ENCODE data around the gene COG4.

Gene COG4

GRCh38 chr16:70526403-70526802, 3.0 kb upstream of the COG4 start:
- no peak for DNase-seq

GRCh38 chr16:70524399-70524825, 1.1 kb upstream of the COG4 start:
- DNase-seq, result peak; percentile 19 to 26

GRCh38 chr16:70523743-70524398, 517 bp upstream of the COG4 start, which contains the start of gene SF3B3:
Gene SF3B3 (plus strand): TSS chr16:70523816. CDS start chr16:70526657, 2,841 bp downstream.
- DNase-seq, result peak; percentile 69 to 74

GRCh38 chr16:70522216-70523075, 908 bp downstream of the COG4 start:
- no peak for DNase-seq

- DNase-seq, result no peak
Observed at GRCh38 chr16:70520612-70521297, 2.6 kb downstream of the COG4 start.

- DNase-seq, result no peak
Observed at GRCh38 chr16:70512456-70512855, 10.9 kb downstream of the COG4 start.

- no peak for DNase-seq
Observed at GRCh38 chr16:70511833-70512232, 11.5 kb downstream of the COG4 start.

- no peak for DNase-seq
Observed at GRCh38 chr16:70510216-70510615, 13.1 kb downstream of the COG4 start.

- no peak for DNase-seq
Observed at GRCh38 chr16:70508752-70509151, 14.6 kb downstream of the COG4 start.

- DNase-seq, result no peak
Observed at GRCh38 chr16:70496513-70496912, 26.8 kb downstream of the COG4 start.

GRCh38 chr16:70495425-70496182, 27.8 kb downstream of the COG4 start:
- no peak for DNase-seq

- no peak for DNase-seq
Observed at GRCh38 chr16:70494777-70495176, 28.6 kb downstream of the COG4 start.

GRCh38 chr16:70494202-70494770, 29.1 kb downstream of the COG4 start:
- no peak for DNase-seq

- DNase-seq, result no peak
Observed at GRCh38 chr16:70493802-70494201, 29.6 kb downstream of the COG4 start.

- DNase-seq, result no peak
Observed at GRCh38 chr16:70490261-70490660, 33.1 kb downstream of the COG4 start.

- no peak for DNase-seq
Observed at GRCh38 chr16:70484867-70485266, 38.5 kb downstream of the COG4 start.

- DNase-seq, result no peak
Observed at GRCh38 chr16:70483426-70483825, 39.9 kb downstream of the COG4 start.

- DNase-seq, result no peak
Observed at GRCh38 chr16:70482624-70483023, 40.7 kb downstream of the COG4 start.

GRCh38 chr16:70481929-70482536, 41.3 kb downstream of the COG4 start:
- no peak for DNase-seq

GRCh38 chr16:70480127-70481105, 42.9 kb downstream of the COG4 start:
- DNase-seq, result no peak

- no peak for DNase-seq
Observed at GRCh38 chr16:70478912-70479341, 44.4 kb downstream of the COG4 start.

Data from stimulated activated CD4-positive, alpha-beta T cell treated with anti-CD3 and anti-CD28 coated beads, Interleukin-2, amount 100 ng/mL, for 24 hours (primary cell).